Measurements from ENCODE around the gene RNF157. TPM values are rescaled to one million over a fixed set of nuclear protein-coding genes. Genes with fewer than 3 reads are reported as not detected.
A peak's percentile ranks its signal among the peaks of the same experiment; 100 is the strongest.

Gene RNF157
- total RNA-seq, 1 experiment from 2014 or later, result 5.5 TPM

- no peak for DNase-seq (ENCODE audit: low spot score)
- in situ Hi-C loops (cut with HindIII; ENCODE audit: low sequenced_read_pairs), result no loop called here
Observed at GRCh38 chr17:76121932-76122430, 118.3 kb downstream of the RNF157 start.

GRCh38 chr17:76120658-76121008 is 119.7 kb downstream of the RNF157 start:
- no peak for DNase-seq (ENCODE audit: low spot score)
- in situ Hi-C loops (cut with HindIII; ENCODE audit: low sequenced_read_pairs), result no loop called here

- in situ Hi-C loops (cut with HindIII; ENCODE audit: low sequenced_read_pairs), result no loop called here
- no peak for DNase-seq (ENCODE audit: low spot score)
Observed at GRCh38 chr17:76119409-76120371, 120.6 kb downstream of the RNF157 start.

GRCh38 chr17:76115138-76115754 is 125.0 kb downstream of the RNF157 start:
- DNase-seq (ENCODE audit: low spot score), result no peak
- in situ Hi-C loops (cut with HindIII; ENCODE audit: low sequenced_read_pairs), result no loop called here

- in situ Hi-C loops (cut with HindIII; ENCODE audit: low sequenced_read_pairs), result no loop called here
- no peak for DNase-seq (ENCODE audit: low spot score)
Observed at GRCh38 chr17:76111956-76112355, 128.3 kb downstream of the RNF157 start.

- no peak for DNase-seq (ENCODE audit: low spot score)
- in situ Hi-C loops (cut with HindIII; ENCODE audit: low sequenced_read_pairs), result no loop called here
Observed at GRCh38 chr17:76107509-76107908, 132.8 kb downstream of the RNF157 start.

- peak; percentile 27 for DNase-seq (ENCODE audit: low spot score)
- in situ Hi-C loops (cut with HindIII; ENCODE audit: low sequenced_read_pairs), result no loop called here
Observed at GRCh38 chr17:76106703-76107102, 133.6 kb downstream of the RNF157 start.

GRCh38 chr17:76104896-76105231 is 135.4 kb downstream of the RNF157 start:
- no peak for DNase-seq (ENCODE audit: low spot score)
- in situ Hi-C loops (cut with HindIII; ENCODE audit: low sequenced_read_pairs), result no loop called here

GRCh38 chr17:76104140-76104895 is 136.0 kb downstream of the RNF157 start:
- in situ Hi-C loops (cut with HindIII; ENCODE audit: low sequenced_read_pairs), result no loop called here
- DNase-seq (ENCODE audit: low spot score), result no peak

- in situ Hi-C loops (cut with HindIII; ENCODE audit: low sequenced_read_pairs), result no loop called here
- DNase-seq (ENCODE audit: low spot score), result peak; percentile 92
Observed at GRCh38 chr17:76103274-76104139, 136.8 kb downstream of the RNF157 start, which contains the start of gene EXOC7. EXOC7 (minus strand) TSS chr17:76103787; CDS start chr17:76103692, 95 bp downstream.

- in situ Hi-C loops (cut with HindIII; ENCODE audit: low sequenced_read_pairs), result no loop called here
- DNase-seq (ENCODE audit: low spot score), result peak; percentile 23
Observed at GRCh38 chr17:76102944-76103273, 137.4 kb downstream of the RNF157 start.

GRCh38 chr17:76097716-76098295 is 142.5 kb downstream of the RNF157 start:
- in situ Hi-C loops (cut with HindIII; ENCODE audit: low sequenced_read_pairs), result no loop called here
- no peak for DNase-seq (ENCODE audit: low spot score)

- in situ Hi-C loops (cut with HindIII; ENCODE audit: low sequenced_read_pairs), result no loop called here
- no peak for DNase-seq (ENCODE audit: low spot score)
Observed at GRCh38 chr17:76095943-76096342, 144.3 kb downstream of the RNF157 start.

- DNase-seq (ENCODE audit: low spot score), result no peak
- in situ Hi-C loops (cut with HindIII; ENCODE audit: low sequenced_read_pairs), result no loop called here
Observed at GRCh38 chr17:76094046-76094445, 146.2 kb downstream of the RNF157 start.

GRCh38 chr17:76092526-76093413 is 147.5 kb downstream of the RNF157 start:
- DNase-seq (ENCODE audit: low spot score), result no peak
- in situ Hi-C loops (cut with HindIII; ENCODE audit: low sequenced_read_pairs), result no loop called here
